Uterus (tissue), 4 donors: Measurements from ENCODE around the gene ZPBP2. TPM values are rescaled to one million over a fixed set of nuclear protein-coding genes. Genes with fewer than 3 reads are reported as not detected.
A peak's percentile ranks its signal among the peaks of the same experiment; 100 is the strongest.
"Not testable (repeated sequence)": the region's sequence is repeated elsewhere in the genome, so short reads cannot be mapped to it uniquely, and the experiment has no call there.

Experiments used
- DNase-seq, 2 donors: peaks; one replicate each; pipeline ENCODE4 v3.0.0-alpha.2; 2019 to 2020
- H3K27ac ChIP-seq, 2 donors: fragments of 200-600 bp; sonication (generic); 1 replicate in 1 of 2; 2 replicates in 1 of 2; pipeline ENCODE4 v1.5.1; 2016 to 2018
- H3K27me3 ChIP-seq, 2 donors: fragments of 200-600 bp; sonication (generic); one replicate each; pipeline ENCODE4 v1.5.1; 2018 to 2019; ENCODE audit warnings: control low read depth in 1 of 2
- H3K36me3 ChIP-seq, 2 donors: fragments of 200-600 bp; sonication (generic); one replicate each; pipeline ENCODE4 v1.5.1; 2019; ENCODE audit warnings: control low read depth in 1 of 2
- H3K4me1 ChIP-seq, 2 donors: fragments of 200-600 bp; sonication (generic); one replicate each; pipeline ENCODE4 v1.5.1; 2018 to 2019; ENCODE audit warnings: control low read depth in 1 of 2
- H3K4me3 ChIP-seq, 2 donors: fragments of 200-600 bp; sonication (generic); 1 replicate in 1 of 2; 2 replicates in 1 of 2; pipeline ENCODE4 v1.5.1; 2018 to 2019; ENCODE audit warnings: mild to moderate bottlenecking in 1 of 2
- H3K9me3 ChIP-seq, 2 donors: fragments of 200-600 bp; sonication (generic); one replicate each; pipeline ENCODE4 v1.5.1; 2019; ENCODE audit warnings: control low read depth in 1 of 2
- POLR2A ChIP-seq, 2 donors: fragments of 450-650 bp; IDR thresholded peaks; one replicate each; pipeline ENCODE4 v1.6.1; 2016; ENCODE audit warnings: antibody characterized with exemption in 2 of 2, mild to moderate bottlenecking in 1 of 2, moderate library complexity in 1 of 2
- intact Hi-C: fragments of 100-400 bp; cut with DNase I; formaldehyde crosslinking; loops from one replicate; pipeline ENCODE4 v1.15.1; 2023; ENCODE audit warnings: low total_unique reads
- total RNA-seq, 4 donors: library from RNA; depleted of rRNA in 3 of 4; stranded (reverse); fragments of >200 nt in 3 of 4; gene quantifications; one replicate each; pipeline versions ENCODE4 v1.1.0 to v1.2.4, GENCODE V29; 2014 to 2023
- TF ChIP-seq, protein P1 (sequence below), 4 experiments: fragments of 200-600 bp in 2 of 4; fragments of 450-650 bp in 2 of 4; sonication (generic) in 2 of 4; IDR thresholded peaks; one replicate each; pipeline ENCODE4 v1.5.1; 2016 to 2019; ENCODE audit warnings: antibody characterized with exemption in 4 of 4, mild to moderate bottlenecking in 2 of 4, moderate library complexity in 1 of 4
- donor health status: DM: yes; HTN: yes; CAD: no.

Gene ZPBP2
- total RNA-seq, 4 donors from 2014 or later: not detected

DNA sequence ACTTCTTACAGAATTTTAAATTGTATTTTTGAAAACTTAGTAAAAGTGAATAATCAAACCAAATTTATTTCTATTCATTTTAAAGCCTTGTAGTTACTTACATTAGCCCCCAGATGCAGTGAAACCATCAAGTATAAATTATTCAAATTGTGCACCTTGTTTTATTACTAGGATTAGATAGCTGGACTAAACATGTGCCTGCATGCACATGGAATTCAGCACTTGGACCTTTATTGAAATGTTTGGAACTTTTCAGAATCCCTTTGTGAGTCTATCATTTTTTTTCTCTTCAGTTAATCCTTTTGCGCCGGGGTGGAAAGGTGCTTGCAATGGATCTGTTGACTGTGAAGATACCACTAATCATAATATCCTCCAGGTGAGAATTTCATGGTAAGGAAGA is 4.7 kb downstream of the ZPBP2 start:
- intact Hi-C loops: no loop called here
- no peaks in the 10 kb centered on the region for H3K27me3 ChIP-seq
- no peak for DNase-seq
- no peak overlapping the region for H3K27ac ChIP-seq
- no peak overlapping the region for H3K4me3 ChIP-seq
- H3K36me3 ChIP-seq: no peaks in the 10 kb centered on the region
- H3K9me3 ChIP-seq: no peaks in the 10 kb centered on the region
- TF ChIP-seq POLR2A (IDR thresholded peaks at IDR 0.05): no peak
- TF ChIP-seq, protein P1, sequence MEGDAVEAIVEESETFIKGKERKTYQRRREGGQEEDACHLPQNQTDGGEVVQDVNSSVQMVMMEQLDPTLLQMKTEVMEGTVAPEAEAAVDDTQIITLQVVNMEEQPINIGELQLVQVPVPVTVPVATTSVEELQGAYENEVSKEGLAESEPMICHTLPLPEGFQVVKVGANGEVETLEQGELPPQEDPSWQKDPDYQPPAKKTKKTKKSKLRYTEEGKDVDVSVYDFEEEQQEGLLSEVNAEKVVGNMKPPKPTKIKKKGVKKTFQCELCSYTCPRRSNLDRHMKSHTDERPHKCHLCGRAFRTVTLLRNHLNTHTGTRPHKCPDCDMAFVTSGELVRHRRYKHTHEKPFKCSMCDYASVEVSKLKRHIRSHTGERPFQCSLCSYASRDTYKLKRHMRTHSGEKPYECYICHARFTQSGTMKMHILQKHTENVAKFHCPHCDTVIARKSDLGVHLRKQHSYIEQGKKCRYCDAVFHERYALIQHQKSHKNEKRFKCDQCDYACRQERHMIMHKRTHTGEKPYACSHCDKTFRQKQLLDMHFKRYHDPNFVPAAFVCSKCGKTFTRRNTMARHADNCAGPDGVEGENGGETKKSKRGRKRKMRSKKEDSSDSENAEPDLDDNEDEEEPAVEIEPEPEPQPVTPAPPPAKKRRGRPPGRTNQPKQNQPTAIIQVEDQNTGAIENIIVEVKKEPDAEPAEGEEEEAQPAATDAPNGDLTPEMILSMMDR (IDR thresholded peaks at IDR 0.05): peak in 1 of 4 experiments; percentile 3
- H3K4me1 ChIP-seq: no peaks in the 10 kb centered on the region

- H3K4me3 ChIP-seq, DNase-seq, H3K27ac ChIP-seq, H3K27me3 ChIP-seq, intact Hi-C loops, H3K9me3 ChIP-seq, H3K36me3 ChIP-seq, H3K4me1 ChIP-seq: not testable (repeated sequence)
Measured at GRCh38 chr17:39886102-39886501, 18.1 kb downstream of the ZPBP2 start.

- Histone ChIP-seq H3K27me3 (peaks cover 0 to 7% of the 10 kb centered on the region in 2 donors), H3K4me3 (no peak overlapping the region), H3K27ac (no peak overlapping the region), H3K4me1 (no peaks in the 10 kb centered on the region), H3K9me3 (no peaks in the 10 kb centered on the region), H3K36me3 (no peaks in the 10 kb centered on the region)
- TF ChIP-seq POLR2A (IDR thresholded peaks at IDR 0.05): no peak
- TF ChIP-seq, protein P1 (IDR thresholded peaks at IDR 0.05): no peak
- intact Hi-C loops: no loop called here
- no peak for DNase-seq
Measured at GRCh38 chr17:39887078-39887477, 19.1 kb downstream of the ZPBP2 start.

DNA sequence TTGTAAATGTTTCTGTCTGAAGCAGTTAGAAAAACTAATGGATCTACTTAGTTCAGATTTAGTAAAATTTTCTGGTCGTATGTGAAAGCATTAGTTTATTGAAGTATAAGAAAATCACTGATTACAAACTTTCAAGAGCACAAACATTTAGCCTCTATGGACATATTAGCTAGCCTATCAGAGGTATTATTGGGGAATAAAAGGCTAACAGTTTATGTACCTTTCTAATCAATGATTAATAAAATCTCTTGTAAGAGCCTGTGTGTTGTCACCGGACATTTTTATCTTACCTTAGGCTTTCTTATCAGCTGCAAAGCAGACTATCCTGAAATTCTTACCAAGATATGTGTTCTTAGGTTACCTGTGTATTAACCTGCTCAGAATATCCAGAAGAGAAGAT is 21.2 kb downstream of the ZPBP2 start:
- Histone ChIP-seq H3K4me3 (no peak overlapping the region), H3K27me3 (peaks cover 0 to 7% of the 10 kb centered on the region in 2 donors), H3K36me3 (no peaks in the 10 kb centered on the region), H3K9me3 (no peaks in the 10 kb centered on the region), H3K27ac (no peak overlapping the region), H3K4me1 (no peaks in the 10 kb centered on the region)
- TF ChIP-seq, protein P1 (IDR thresholded peaks at IDR 0.05): no peak
- no peak for TF ChIP-seq POLR2A (IDR thresholded peaks at IDR 0.05)
- no peak for DNase-seq
- intact Hi-C loops: no loop called here

- intact Hi-C loops: no loop called here
Measured at GRCh38 chr17:39894681-39895376, 26.8 kb downstream of the ZPBP2 start.

More at GRCh38 chr17:39894681-39895376, 26.8 kb downstream of the ZPBP2 start:
- Histone ChIP-seq H3K27me3 (peaks cover 0 to 6% of the 10 kb centered on the region in 2 donors), H3K27ac (no peak overlapping the region), H3K36me3 (no peaks in the 10 kb centered on the region), H3K4me3 (no peak overlapping the region), H3K9me3 (no peaks in the 10 kb centered on the region), H3K4me1 (no peaks in the 10 kb centered on the region)
- no peak for DNase-seq
- TF ChIP-seq, protein P1 (IDR thresholded peaks at IDR 0.05): no peak
- no peak for TF ChIP-seq POLR2A (IDR thresholded peaks at IDR 0.05)
